GM21529 (cell line): ENCODE measurements around the gene DYNC1LI1.

ENCODE experiments used
- ATAC-seq: cut with Tn5 transposase; IDR thresholded peaks from one replicate; pipeline ENCODE4 v1.9.1; 2021; ENCODE audit not compliant: unreplicated experiment

DYNC1LI1 gene

DNA sequence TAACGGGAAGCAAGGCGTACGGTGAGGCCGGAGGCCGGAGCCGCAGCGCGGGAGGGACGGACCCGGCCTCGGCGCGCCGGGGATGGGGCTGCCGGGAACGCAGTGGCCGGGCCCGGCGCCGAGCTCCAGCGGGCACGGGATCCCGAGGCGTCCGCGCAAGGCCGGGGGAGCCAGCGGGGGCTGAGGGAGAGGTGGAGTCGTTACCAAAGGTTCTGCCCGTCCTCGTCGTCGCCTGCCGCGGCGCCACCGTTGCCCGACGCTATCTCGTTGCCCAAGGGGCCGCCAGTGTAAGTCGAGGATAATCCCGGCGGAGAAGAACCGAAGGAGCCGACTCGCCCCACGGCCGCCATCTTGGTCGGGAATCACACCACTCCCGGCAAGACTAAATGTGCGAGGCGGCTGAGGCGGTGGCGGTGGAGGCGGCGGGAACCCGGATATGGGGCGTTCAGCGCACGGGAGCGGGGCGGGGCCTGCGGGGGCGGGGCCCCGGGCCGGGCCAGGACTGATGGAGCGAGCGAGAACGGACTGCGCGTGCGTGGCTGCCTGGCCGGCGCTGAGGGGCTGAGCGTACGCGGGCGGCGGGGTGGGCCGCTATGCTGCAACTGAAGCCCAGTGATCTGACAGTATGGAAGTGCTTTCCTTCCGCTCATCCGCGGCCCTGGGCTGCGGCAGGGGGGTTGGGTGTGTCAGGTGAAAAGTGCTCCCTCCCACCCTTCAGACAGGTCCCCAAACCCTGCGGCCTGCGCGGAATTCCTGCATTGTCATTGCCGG is at the start of gene DYNC1LI1:
Gene DYNC1LI1, minus strand, starts transcription at position 438 of the 771 bp plus-strand sequence. Its CDS starts 88 bp downstream, at position 350.
- ATAC-seq: peak; percentile 83

DNA sequence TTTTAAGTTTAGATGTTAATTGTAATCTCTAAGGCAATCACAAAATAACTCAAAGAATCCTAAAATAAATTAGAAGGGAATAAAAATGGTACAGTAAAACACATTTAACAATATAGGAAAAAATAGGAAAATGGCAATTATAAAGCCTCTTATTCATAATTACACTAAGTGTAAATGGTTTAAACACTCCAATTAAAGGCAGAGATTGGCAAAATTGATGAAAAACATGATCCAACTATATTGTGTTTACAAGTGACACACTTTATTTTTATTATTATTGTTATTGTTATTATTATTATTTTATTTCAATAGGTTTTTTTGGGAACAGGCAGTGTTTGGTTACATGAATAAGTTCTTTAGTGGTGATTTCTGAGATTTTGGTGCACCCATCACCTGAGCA is 48.7 kb upstream of the DYNC1LI1 start:
- ATAC-seq: no peak

DNA sequence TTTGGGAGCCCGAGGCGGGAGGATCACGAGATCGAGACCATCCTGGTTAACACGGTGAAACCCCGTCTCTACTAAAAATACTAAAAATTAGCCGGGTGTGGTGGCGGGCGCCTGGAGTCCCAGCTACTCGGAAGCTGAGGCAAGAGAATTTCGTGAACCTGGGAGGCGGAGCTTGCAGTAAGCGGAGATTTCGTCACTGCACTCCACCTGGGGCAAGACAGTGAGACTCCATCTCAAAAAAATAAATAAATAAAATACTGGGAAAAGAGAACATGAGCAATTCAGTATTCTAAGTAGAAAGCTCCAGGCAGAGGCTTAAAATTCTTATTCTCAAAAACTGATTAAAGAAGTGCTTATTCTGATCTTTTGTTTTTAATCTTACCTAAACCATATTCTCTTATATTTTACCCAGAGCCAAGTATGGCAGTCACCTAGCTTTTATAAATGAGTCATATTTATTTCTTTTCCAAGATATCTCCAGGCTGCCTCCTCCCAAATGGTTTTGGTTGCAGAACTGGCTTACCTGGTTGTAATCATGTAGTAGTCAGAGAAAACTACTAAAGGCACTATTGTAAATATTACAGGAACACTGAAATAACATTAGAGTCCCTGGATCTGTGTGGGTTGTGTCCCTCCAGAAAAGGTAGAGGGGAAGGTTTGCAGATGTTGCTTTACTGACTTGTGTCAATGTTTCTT is 45.8 kb upstream of the DYNC1LI1 start:
- no peak for ATAC-seq

DNA sequence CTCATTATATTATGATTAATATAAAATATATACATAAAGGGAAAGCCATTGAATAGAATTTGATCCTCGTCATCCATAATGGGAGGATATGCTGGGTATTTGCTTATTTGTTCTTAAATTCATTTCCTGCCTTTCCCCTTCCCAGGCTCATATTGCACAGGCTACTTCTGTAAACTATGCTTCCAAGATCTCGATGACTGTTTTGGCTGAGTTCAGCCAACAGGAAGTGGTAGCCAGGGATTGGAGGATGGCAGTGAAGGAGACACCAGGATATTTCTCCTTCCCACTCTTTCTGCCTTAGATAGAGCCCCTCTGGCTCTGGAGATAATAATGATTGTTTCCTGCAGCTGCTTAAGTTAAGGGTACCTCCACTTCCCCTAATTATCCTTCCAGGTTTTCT is 44.3 kb upstream of the DYNC1LI1 start:
- ATAC-seq: no peak

DNA sequence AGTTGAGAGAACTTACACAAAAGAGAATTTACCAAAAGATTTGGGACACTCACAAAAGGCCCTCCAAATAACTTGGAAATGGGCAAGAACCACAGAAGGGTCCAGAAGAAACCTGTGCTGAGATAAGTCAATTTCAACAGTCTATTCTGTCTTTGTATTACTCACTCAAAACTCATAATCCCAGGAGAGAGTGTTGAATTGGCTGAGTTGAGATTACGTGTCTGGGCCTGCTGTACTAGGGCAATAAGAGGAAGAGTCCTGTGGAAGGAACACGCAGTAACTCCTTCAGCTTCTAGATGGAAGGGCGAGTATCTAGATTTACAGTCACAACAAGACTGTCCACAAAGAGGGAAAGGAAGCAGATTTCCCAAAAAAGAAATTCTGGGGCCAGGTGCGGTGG is 42.5 kb upstream of the DYNC1LI1 start:
- ATAC-seq: no peak

DNA sequence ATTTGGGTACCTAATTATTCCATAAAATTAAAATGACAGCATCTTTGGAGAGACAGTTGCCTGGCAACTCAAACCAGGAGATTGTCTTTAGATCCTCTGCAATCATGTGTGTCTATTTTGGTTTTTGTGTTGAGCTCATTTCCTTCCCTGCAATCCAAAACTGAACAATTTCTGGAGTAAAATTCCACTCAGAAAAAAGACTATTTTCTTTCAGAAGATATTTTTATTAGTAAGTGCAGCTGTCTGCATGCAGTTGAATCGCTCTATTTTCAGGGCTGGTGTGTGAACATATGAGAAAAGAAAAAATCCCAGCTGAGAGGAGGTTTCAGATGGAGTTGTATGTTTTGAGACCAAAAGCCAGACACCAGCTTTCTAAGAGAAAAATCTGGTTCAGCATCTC is 41.9 kb upstream of the DYNC1LI1 start:
- ATAC-seq: no peak

DNA sequence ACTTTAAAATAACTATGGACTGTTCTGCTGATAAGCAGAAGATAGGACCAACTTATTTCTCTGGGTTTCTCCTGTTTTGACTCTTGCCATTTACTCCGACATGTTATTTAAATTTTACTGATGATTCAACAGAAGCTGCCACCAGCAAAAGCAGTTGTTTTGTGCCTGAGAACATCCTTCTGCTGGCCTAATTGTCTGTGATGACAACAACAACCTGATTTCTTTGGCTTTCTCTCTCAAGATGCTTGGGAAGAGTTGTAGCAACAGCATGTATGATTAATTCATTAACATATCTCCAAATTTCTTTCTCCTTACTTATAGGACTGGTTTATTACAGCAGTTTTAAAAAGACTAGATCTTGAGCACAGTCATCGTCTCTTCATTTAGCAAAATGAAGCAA is 36.9 kb upstream of the DYNC1LI1 start:
- ATAC-seq: no peak

DNA sequence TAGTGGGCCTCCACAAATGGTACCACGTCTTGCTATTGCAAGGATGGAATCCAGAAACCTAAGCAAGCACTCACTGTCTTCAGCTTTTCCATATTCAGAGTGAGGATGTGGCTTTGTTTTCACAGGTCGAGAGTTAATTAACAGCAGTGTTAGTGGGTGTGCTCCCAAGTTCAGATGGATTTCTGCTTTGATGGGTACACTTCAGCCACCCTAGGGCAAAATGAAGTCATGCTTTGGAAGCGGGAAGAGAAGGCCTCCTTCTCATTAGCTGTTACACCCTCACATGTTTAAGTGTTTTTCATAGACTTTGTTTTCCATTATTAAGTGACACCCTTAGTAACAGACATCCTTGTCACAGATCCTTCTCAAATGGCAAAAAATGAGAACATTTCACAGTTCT is 36.3 kb upstream of the DYNC1LI1 start:
- no peak for ATAC-seq

DNA sequence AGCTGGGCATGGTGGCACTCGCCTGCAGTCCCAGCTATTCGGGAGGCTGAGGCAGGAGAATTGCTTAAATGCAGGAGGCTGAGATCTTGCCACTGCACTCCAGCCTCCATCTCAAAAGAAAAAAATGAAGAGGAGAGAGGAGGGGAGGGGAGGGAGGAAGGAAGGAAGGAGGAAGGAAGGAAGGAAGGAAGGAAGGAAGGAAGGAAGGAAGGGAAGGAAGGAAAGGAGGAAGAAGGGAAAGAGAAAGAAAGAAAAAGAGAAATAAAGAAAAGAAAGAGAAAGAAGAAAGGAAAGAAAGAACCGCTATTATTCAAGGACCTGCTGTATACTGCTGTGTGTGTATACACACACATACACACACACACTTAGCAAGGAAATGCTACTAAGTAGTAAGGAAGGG is 35.6 kb upstream of the DYNC1LI1 start:
- no peak for ATAC-seq

DNA sequence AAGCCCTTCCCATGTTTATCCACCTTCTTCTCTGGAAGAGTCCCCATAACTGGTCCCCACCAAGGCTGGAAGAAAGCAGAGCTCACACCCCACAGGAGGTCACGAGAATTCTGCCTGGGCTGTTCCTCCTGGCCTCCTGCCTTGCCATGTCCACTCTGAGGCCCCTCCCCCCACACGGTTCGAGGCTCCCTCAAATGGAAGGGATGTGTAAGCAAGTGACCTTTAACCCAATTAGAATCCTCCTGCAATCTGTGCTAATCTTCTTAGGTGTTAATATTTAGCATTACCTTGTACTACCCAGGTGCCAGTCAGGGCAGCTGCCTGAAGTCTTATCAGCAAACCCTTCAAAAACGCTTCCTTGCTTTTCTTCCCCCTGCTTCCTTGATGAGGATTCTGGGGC is 32.4 kb upstream of the DYNC1LI1 start:
- ATAC-seq: no peak

DNA sequence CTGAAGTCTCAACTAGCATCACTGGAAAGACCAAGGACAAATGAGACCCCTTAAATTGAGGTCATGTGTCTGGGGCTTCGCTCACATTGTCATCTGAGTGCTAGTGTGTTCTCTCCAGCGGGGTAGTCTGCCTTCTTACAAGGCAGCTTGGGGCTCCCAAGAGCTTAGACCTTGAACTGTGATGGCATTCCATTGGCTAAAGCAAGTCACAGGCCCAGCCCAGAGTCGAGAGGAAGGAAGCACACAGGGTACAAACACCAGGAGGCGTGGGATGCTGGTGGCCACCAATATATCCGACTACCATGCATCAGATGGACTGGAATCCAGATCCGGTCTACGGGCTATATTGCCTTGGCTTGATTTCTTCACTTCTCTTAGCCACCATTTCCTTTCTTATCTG is 31.5 kb upstream of the DYNC1LI1 start:
- no peak for ATAC-seq

DNA sequence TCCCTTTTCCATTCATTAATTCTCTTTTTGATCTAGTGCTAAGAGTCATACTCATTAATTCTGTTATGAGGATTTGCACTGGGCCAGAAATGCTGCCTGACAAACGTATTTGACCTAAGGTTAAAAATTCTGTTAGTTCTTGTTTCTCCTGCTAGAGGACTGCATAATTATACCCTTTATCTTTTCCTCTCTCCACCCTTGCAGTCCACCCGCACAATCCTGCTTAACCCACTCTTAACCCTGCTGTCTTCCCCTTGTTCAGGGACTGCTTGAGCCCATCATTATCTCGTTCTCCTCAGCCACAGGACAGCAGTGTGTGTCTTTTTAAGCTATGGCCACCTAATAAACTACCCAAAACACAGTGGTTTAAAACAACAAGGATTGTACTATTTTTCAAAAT is 31.1 kb upstream of the DYNC1LI1 start:
- no peak for ATAC-seq

DNA sequence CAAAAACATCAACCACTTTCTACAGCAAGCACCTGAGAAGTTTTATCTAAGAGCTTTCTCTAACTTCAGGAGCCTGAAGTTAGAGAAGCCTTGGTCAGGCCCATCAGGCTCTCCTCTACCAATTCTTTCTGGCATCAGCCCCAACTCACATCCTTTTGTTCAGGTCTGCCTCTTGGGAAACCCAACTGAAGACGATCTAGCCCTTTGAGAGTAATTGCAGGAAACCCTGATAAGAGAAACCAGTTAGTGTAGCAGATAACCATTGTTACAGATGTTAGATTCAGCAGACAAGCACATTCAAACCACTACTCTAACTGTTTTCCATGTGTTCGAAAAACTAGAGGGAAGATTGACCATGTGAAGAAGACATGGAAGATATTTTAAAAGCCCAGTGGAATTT is 27.0 kb upstream of the DYNC1LI1 start:
- no peak for ATAC-seq

DNA sequence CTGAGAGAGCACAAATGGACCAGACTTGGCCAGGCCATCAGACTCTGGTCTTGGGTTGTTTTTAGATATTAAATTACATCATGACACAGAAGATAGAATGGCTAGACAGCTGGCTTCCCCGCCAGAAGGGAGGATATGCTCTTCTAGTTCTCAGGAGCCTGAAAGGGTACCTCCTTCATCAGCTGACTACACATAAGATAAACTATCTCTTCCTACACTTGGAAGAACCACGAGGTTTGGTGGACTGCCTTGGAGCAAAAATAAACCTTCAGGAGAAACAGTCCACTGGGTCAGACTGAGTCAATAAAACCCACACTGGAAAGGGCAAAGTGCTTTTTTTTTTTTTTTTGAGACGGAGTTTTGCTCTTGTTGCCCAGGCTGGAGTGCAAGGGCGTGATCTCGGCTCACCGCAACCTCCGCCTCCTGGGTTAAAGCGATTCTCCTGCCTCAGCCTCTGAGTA is 26.3 kb upstream of the DYNC1LI1 start:
- no peak for ATAC-seq

DNA sequence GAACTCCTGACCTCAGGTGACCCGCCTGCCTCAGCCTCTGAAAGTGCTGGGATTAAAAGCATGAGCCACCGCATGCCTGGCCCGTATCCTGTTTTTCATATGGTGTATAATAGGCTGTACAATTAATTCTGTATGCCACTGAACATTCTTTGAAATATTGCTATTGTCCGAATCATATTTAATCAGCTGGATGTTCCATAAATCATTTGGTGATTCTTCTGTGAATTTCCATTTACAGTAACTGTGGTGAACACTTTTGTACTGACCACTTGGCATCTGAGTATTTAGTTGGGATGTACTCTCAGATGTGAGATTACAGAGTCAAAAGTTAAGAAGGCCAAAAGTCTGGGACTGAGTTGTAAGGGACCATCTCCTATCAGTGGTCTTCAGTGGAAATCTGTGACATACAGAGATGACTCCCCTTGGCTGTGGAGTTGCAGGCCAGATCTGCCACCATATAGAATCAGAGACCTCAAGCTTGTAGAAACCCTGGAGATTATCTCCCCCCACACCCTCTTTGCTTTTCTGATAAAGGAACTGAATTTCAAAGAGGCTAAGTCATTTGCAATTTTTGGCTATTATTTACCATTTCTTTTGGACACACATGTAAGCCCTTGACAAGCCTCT is 25.7 kb upstream of the DYNC1LI1 start:
- ATAC-seq: no peak

DNA sequence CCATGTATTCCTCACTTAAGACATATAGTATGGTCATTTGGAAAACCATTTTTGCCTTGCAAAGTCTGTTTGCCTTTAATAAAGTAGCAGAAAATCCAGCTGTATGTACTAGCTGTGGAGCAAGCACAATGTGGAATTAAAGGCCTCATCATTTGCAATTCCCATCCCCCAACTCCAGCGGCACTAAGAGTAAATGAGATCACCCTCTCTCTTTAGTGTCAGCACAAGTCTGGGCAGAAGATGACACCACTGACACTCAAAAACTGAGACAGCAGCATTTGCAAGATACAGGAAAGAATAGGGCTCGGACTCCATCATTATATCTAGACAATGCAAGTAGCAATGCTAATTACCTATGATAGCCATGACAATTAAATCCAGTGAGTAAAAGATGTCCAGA is 24.7 kb upstream of the DYNC1LI1 start:
- no peak for ATAC-seq

DNA sequence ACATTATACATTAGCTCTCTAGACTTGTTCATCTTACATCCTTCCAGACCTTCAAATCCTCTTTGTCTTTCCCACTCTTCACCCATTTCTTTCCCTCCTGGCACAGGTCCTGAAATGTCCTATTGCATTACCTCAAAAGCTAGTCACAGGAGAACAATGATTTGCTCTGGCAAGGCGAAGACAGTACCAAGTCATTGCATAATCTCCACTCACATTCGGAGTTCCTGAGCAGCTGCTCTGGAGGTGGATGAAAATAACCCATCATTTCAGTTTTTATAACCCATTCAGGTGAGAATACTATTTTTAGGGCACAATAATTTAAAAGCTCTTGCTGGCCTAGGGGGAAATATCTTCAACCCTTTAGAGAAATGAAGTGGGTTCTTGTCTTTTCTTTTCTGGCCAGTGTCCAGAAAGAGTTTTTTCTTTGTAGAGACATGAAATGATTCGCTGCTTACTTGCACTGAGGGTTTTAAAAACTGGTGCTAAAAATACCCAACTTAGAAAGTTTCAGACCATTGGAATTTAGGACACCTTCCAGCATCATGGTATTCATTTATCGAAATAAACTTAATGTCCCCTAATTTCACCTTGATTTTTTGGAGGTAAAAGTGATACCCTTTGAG is 23.4 kb upstream of the DYNC1LI1 start:
- ATAC-seq: no peak

DNA sequence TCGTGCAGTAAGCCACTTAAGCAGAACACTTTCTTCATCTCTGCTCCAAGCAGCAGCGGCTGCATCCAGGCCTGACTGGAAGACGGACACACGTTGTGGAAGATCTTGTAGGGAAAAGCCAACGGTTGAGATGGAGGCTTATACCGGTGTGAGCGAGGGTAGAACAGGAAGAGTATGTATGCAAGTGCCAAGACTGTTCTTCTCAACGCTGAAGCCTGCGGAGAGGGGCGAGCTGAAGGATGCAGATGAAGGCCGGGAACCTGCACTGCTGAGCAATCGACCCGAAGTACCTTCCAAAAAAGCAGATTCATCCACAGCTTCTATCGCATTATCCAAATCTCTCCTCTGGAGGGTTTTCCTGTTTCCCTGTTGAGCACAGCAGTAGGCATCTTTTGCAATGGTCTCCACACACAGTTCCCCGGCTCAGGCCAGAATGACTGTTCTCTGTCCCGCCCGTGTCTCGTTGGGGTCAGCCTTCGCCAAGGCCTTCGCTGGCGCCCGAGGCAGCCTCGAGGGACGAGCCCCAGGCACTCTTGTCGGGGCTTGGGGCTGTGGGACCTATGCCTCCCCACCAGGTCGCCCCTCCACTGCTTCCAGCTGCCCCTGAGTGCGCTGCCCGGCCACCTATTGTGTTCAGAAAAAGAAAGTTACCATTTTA is 22.2 kb upstream of the DYNC1LI1 start:
- no peak for ATAC-seq

DNA sequence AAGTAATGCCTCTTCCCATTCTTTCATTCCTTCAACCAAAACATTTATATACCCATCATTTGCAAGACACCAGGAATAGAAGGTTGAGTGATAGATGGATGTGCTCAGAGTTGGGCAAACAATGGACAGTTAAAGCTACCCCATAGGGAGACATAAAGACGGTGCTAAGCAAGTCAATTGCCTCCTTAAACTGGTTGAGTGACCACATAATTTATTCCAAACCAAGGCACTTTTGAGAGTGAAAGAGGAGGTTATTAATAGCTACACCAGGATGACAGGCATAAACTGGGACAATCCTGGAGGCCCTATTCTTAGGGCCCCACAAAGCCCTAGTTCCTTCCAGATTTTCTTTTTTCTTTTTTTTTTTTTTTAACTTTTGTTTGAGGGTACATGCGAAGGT is 21.4 kb upstream of the DYNC1LI1 start:
- ATAC-seq: no peak

DNA sequence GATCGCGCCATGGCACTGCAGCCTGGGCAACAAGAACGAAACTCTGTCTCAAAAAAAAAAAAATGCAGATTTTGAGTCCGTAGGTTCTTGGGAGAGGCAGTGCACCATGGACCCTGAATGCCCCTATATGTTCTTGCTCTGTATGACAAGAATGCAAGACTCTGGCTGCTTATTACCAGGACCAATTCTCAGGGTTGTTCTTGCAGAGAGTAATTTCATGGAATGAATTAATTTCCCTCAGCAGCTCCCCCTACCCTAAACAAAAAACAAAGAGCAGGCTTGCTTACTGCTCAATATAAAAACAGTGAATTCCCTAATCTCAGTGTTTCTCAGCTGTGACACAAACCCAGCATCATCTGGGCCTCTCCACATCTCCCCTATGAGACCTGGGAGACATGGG is 20.5 kb upstream of the DYNC1LI1 start:
- no peak for ATAC-seq

DNA sequence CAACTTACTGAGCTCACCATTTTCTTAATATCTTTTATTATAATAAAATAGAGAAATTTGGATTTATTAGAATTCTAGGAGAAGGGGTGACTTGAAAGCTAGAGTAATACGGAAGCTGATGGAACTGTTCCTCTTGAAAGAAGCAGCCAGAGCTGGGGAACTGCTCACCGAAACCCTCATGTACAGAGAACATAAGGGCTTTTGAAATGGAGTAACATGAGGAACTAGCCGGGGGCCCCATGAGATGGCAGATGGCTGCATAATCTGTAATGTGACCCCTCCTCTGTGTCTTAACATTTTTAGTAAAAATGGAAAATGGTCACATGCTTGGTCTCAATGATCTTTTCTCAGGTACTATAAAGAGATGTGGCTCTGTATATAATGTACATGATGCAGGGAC is 15.7 kb upstream of the DYNC1LI1 start:
- no peak for ATAC-seq
